HL-60 (cell line): ENCODE data around the gene CDK5RAP1.

Source experiments
- GABPA ChIP-seq: IDR thresholded peaks from 2 replicates; pipeline ENCODE4 v1.6.1; 2012; ENCODE audit warnings: low read depth
- POLR2AphosphoS5 ChIP-seq: IDR thresholded peaks from 2 replicates; pipeline ENCODE4 v1.6.1; 2012; ENCODE audit warnings: low read depth
- TF ChIP-seq, protein P1 (sequence below): IDR thresholded peaks from one replicate; pipeline ENCODE4 v1.5.1; 2011; ENCODE audit warnings: low read length, control low read depth, inconsistent platforms; ENCODE audit not compliant: insufficient read depth
- TF ChIP-seq, protein P2 (sequence below): IDR thresholded peaks from 2 replicates; pipeline ENCODE4 v1.6.1; 2012; ENCODE audit warnings: low read depth; ENCODE audit not compliant: insufficient replicate concordance

DNA sequence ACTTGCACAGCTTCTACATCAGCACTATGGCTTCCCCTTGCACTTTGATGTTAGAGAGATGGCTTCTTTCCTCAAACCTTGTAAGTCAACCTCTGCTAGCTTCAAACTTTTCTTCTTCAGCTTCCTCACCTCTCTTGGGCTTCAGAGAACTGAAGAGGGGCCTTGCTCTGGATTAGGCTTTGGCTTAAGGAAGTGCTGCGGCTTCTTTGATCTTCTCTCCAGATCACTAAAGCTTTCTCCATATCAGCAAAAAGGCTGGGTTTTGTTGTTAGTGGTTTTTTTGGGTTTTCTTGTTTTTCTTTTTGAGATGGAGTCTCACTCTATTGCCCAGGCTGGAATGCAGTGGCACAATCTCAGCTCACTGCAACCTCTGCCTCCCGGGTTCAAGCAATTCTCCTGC lies 24.0 kb downstream of the CDK5RAP1 start:
- TF ChIP-seq, protein P1, sequence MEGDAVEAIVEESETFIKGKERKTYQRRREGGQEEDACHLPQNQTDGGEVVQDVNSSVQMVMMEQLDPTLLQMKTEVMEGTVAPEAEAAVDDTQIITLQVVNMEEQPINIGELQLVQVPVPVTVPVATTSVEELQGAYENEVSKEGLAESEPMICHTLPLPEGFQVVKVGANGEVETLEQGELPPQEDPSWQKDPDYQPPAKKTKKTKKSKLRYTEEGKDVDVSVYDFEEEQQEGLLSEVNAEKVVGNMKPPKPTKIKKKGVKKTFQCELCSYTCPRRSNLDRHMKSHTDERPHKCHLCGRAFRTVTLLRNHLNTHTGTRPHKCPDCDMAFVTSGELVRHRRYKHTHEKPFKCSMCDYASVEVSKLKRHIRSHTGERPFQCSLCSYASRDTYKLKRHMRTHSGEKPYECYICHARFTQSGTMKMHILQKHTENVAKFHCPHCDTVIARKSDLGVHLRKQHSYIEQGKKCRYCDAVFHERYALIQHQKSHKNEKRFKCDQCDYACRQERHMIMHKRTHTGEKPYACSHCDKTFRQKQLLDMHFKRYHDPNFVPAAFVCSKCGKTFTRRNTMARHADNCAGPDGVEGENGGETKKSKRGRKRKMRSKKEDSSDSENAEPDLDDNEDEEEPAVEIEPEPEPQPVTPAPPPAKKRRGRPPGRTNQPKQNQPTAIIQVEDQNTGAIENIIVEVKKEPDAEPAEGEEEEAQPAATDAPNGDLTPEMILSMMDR, result no peak
- TF ChIP-seq GABPA, result no peak
- TF ChIP-seq, protein P2, sequence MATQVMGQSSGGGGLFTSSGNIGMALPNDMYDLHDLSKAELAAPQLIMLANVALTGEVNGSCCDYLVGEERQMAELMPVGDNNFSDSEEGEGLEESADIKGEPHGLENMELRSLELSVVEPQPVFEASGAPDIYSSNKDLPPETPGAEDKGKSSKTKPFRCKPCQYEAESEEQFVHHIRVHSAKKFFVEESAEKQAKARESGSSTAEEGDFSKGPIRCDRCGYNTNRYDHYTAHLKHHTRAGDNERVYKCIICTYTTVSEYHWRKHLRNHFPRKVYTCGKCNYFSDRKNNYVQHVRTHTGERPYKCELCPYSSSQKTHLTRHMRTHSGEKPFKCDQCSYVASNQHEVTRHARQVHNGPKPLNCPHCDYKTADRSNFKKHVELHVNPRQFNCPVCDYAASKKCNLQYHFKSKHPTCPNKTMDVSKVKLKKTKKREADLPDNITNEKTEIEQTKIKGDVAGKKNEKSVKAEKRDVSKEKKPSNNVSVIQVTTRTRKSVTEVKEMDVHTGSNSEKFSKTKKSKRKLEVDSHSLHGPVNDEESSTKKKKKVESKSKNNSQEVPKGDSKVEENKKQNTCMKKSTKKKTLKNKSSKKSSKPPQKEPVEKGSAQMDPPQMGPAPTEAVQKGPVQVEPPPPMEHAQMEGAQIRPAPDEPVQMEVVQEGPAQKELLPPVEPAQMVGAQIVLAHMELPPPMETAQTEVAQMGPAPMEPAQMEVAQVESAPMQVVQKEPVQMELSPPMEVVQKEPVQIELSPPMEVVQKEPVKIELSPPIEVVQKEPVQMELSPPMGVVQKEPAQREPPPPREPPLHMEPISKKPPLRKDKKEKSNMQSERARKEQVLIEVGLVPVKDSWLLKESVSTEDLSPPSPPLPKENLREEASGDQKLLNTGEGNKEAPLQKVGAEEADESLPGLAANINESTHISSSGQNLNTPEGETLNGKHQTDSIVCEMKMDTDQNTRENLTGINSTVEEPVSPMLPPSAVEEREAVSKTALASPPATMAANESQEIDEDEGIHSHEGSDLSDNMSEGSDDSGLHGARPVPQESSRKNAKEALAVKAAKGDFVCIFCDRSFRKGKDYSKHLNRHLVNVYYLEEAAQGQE, result no peak
- TF ChIP-seq POLR2AphosphoS5, result no peak
